ENCODE measurements around the gene EPM2AIP1.

EPM2AIP1 gene

DNA sequence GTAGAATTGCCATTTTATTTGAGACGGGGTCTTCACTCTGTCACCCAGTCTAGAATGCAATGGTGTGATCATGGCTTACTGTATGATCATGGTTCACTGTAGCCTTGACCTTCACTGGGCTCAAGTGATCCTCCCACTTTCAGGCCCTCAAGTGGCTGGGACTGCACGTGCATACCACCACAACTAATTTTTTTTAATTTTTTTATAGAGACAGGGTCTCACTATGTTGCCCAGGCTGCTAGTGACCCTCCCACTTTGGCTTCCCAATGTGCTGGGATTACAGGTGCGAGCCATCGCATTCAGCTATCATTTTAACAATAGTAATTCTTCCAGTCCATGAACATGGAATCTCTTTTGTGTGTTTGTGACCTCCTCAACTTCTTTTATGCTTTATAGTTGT, 11.9 kb downstream of the EPM2AIP1 start:
- TF ChIP-seq, protein P1, sequence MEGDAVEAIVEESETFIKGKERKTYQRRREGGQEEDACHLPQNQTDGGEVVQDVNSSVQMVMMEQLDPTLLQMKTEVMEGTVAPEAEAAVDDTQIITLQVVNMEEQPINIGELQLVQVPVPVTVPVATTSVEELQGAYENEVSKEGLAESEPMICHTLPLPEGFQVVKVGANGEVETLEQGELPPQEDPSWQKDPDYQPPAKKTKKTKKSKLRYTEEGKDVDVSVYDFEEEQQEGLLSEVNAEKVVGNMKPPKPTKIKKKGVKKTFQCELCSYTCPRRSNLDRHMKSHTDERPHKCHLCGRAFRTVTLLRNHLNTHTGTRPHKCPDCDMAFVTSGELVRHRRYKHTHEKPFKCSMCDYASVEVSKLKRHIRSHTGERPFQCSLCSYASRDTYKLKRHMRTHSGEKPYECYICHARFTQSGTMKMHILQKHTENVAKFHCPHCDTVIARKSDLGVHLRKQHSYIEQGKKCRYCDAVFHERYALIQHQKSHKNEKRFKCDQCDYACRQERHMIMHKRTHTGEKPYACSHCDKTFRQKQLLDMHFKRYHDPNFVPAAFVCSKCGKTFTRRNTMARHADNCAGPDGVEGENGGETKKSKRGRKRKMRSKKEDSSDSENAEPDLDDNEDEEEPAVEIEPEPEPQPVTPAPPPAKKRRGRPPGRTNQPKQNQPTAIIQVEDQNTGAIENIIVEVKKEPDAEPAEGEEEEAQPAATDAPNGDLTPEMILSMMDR (conservative IDR thresholded peaks at IDR 0.05; ENCODE audit: low read depth, low read length), result no peak
- DNase-seq (ENCODE audit: low read depth), result no peak
- no peak overlapping the region for H3K4me3 ChIP-seq (ENCODE audit: low read length)

GRCh38 chr3:36973139-36973538, 19.8 kb downstream of the EPM2AIP1 start:
- no peak for DNase-seq (ENCODE audit: low read depth)
- TF ChIP-seq, protein P1 (conservative IDR thresholded peaks at IDR 0.05; ENCODE audit: low read depth, low read length), result no peak
- no peak overlapping the region for H3K4me3 ChIP-seq (ENCODE audit: low read length)

GRCh38 chr3:36972163-36972562, 20.8 kb downstream of the EPM2AIP1 start:
- H3K4me3 ChIP-seq (ENCODE audit: low read length), result no peak overlapping the region
- TF ChIP-seq, protein P1 (conservative IDR thresholded peaks at IDR 0.05; ENCODE audit: low read depth, low read length), result no peak
- DNase-seq (ENCODE audit: low read depth), result no peak

DNA sequence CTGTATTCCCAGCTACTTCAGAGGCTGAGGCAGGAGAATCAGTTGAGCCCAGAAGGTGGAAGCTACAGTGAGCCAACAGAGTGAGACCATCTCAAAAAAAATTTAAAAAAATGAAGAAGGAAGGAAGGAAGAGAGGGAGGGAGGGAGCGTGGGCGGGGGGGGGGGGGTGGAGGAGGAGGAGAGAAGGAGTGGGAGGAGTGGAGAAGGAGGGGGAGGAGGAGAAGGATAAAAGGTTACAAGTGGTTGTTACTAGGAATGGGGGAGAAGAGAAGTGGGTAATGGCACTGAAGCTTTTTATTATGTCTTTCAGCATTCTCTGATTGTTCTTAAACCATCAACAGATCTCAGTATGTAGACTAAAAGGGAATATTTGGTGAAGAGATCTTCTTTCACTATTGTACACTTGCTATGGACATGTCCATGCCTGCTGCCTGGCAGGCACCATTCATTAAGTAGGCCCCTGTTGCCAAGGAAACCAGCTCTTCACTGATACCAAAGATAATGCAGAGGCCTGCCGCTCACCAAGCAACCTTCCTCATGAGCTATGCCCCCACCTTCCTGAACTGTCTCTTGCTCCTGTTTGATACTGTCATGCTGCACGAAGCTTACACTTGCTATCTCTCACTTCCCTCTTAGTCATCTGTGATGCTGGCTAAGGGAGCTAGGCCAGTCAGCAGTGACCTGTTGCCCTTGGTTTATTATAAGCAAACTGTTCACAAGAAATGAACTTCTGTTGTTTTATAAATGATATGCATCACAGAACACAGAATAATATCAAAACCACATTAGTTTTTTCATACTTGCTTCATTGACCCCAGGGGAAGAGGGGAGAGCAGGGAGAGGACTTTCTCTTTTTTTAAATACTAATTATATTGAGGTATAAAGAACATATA, 23.1 kb downstream of the EPM2AIP1 start:
- no peak overlapping the region for H3K4me3 ChIP-seq (ENCODE audit: low read length)
- TF ChIP-seq, protein P1 (conservative IDR thresholded peaks at IDR 0.05; ENCODE audit: low read depth, low read length), result no peak
- DNase-seq (ENCODE audit: low read depth), result no peak

GRCh38 chr3:36969085-36969484, 23.8 kb downstream of the EPM2AIP1 start:
- DNase-seq (ENCODE audit: low read depth), result no peak
- H3K4me3 ChIP-seq (ENCODE audit: low read length), result no peak overlapping the region
- TF ChIP-seq, protein P1 (conservative IDR thresholded peaks at IDR 0.05; ENCODE audit: low read depth, low read length), result no peak

- DNase-seq (ENCODE audit: low read depth), result no peak
- TF ChIP-seq, protein P1 (conservative IDR thresholded peaks at IDR 0.05; ENCODE audit: low read depth, low read length), result no peak
- no peak overlapping the region for H3K4me3 ChIP-seq (ENCODE audit: low read length)
These were observed 27.5 kb downstream of the EPM2AIP1 start for GRCh38 chr3:36965440-36965839.

GRCh38 chr3:36964817-36965216, 28.1 kb downstream of the EPM2AIP1 start:
- TF ChIP-seq, protein P1 (conservative IDR thresholded peaks at IDR 0.05; ENCODE audit: low read depth, low read length), result no peak
- DNase-seq (ENCODE audit: low read depth), result no peak
- no peak overlapping the region for H3K4me3 ChIP-seq (ENCODE audit: low read length)
